Activated CD4-positive, alpha-beta T cell treated with anti-CD3 and anti-CD28 coated beads for 4 hours (primary cell): ENCODE measurements around the gene GALNT2.

Experiments used
- DNase-seq, 2 donors: peaks; one replicate each; pipeline ENCODE4 v3.0.0-alpha.2; 2020

GALNT2 gene

GRCh38 chr1:230052018-230052417, 15.0 kb upstream of the GALNT2 start:
- no peak for DNase-seq

GRCh38 chr1:230052665-230053064, 14.4 kb upstream of the GALNT2 start:
- no peak for DNase-seq

- DNase-seq, result no peak
Measured at GRCh38 chr1:230054092-230054749, 12.8 kb upstream of the GALNT2 start.

GRCh38 chr1:230056098-230056497, 10.9 kb upstream of the GALNT2 start:
- DNase-seq, result no peak

GRCh38 chr1:230057100-230057499, 9.9 kb upstream of the GALNT2 start:
- no peak for DNase-seq

- DNase-seq, result no peak
Measured at GRCh38 chr1:230057681-230058565, 9.1 kb upstream of the GALNT2 start.

GRCh38 chr1:230058626-230059025, 8.4 kb upstream of the GALNT2 start:
- DNase-seq, result no peak

- no peak for DNase-seq
Measured at GRCh38 chr1:230061801-230062200, 5.2 kb upstream of the GALNT2 start.

GRCh38 chr1:230062521-230062920, 4.5 kb upstream of the GALNT2 start:
- no peak for DNase-seq

- DNase-seq, result no peak
Measured at GRCh38 chr1:230064283-230064682, 2.8 kb upstream of the GALNT2 start.

- DNase-seq, result no peak
Measured at GRCh38 chr1:230065161-230065560, 1.9 kb upstream of the GALNT2 start.

- DNase-seq, result no peak
Measured at GRCh38 chr1:230065571-230065970, 1.5 kb upstream of the GALNT2 start.

GRCh38 chr1:230066031-230066430, 1.0 kb upstream of the GALNT2 start:
- no peak for DNase-seq

- peak in 1 of 2 donors; percentile 12 for DNase-seq
Measured at GRCh38 chr1:230067419-230067870, 407 bp downstream of the GALNT2 start.

GRCh38 chr1:230067871-230068620, 1.0 kb downstream of the GALNT2 start:
- DNase-seq, result peak; percentile 9 to 13

- no peak for DNase-seq
Measured at GRCh38 chr1:230068621-230068873, 1.5 kb downstream of the GALNT2 start.

GRCh38 chr1:230068952-230069684, 2.1 kb downstream of the GALNT2 start:
- DNase-seq, result no peak

- no peak for DNase-seq
Measured at GRCh38 chr1:230069796-230070195, 2.8 kb downstream of the GALNT2 start.

GRCh38 chr1:230070321-230071208, 3.5 kb downstream of the GALNT2 start:
- no peak for DNase-seq

- DNase-seq, result no peak
Measured at GRCh38 chr1:230071316-230071715, 4.3 kb downstream of the GALNT2 start.

GRCh38 chr1:230072296-230072695, 5.3 kb downstream of the GALNT2 start:
- DNase-seq, result no peak

- DNase-seq, result no peak
Measured at GRCh38 chr1:230072866-230073265, 5.8 kb downstream of the GALNT2 start.
